HEK293 (cell line): ENCODE measurements around the gene GLIS1.

ENCODE experiments used
- CTCF ChIP-seq: fragments of 450-650 bp; formaldehyde crosslinking; IDR thresholded peaks from 2 replicates; pipeline ENCODE4 v1.5.1; 2016; ENCODE audit warnings: missing biosample characterization, missing genetic modification characterization
- SP2 ChIP-seq: fragments of 450-650 bp; formaldehyde crosslinking; IDR thresholded peaks from 2 replicates; pipeline ENCODE4 v1.5.1; 2016; ENCODE audit warnings: missing biosample characterization, missing genetic modification characterization
- ZNF600 ChIP-seq: fragments of 450-650 bp; formaldehyde crosslinking; IDR thresholded peaks from 2 replicates; pipeline ENCODE4 v1.5.1; 2016; ENCODE audit warnings: missing biosample characterization, missing genetic modification characterization

DNA sequence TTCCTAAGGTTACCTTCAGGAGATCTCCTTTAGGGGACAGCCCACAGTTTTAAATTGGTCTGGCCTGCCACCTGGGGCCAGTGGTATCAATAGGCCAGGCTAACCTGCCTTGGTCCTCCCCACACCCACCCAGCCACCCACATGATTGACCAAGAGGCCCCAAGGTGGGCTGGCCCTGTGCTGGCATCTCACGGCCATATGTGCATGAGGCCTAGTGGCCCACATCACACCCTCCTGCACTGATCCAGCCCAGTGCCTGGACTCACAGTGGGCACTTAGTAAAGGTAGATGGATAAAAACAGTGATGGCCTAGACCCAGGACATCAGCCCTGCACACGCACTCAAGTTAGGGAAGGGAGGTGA is 197.7 kb downstream of the GLIS1 start:
- TF ChIP-seq SP2 (tag by site-specific recombination) = no peak
- TF ChIP-seq CTCF (tag by site-specific recombination) = no peak
- no peak for TF ChIP-seq ZNF600
